ENCODE measurements around the gene E2F4. TPM values are rescaled to one million over a fixed set of nuclear protein-coding genes. Genes with fewer than 3 reads are reported as not detected.

E2F4 gene
- total RNA-seq, 4 donors from 2014 or later: 84.9 to 156 (median 107) TPM

GRCh38 chr16:67199808-67200198 is 7.8 kb downstream of the E2F4 start:
- TF ChIP-seq CTCF (IDR thresholded peaks at IDR 0.05): no peak
- ATAC-seq (ENCODE audit: low FRiP score) (no peak), DNase-seq (ENCODE audit: low spot score) (no peak)

- DNase-seq (ENCODE audit: low spot score): no peak
- no peak for ATAC-seq (ENCODE audit: low FRiP score)
- no peak for TF ChIP-seq CTCF (IDR thresholded peaks at IDR 0.05)
Observed at GRCh38 chr16:67200491-67200890, 8.5 kb downstream of the E2F4 start.

GRCh38 chr16:67201411-67202345 is 9.7 kb downstream of the E2F4 start:
- DNase-seq (ENCODE audit: low spot score): no peak
- no peak for TF ChIP-seq CTCF (IDR thresholded peaks at IDR 0.05)
- ATAC-seq (ENCODE audit: low FRiP score): no peak

GRCh38 chr16:67202426-67202825 is 10.5 kb downstream of the E2F4 start:
- DNase-seq (ENCODE audit: low spot score) (no peak), ATAC-seq (ENCODE audit: low FRiP score) (no peak)
- TF ChIP-seq CTCF (IDR thresholded peaks at IDR 0.05): no peak

GRCh38 chr16:67202956-67203493 is 11.1 kb downstream of the E2F4 start:
- ATAC-seq (ENCODE audit: low FRiP score) (no peak), DNase-seq (ENCODE audit: low spot score) (no peak)
- TF ChIP-seq CTCF (IDR thresholded peaks at IDR 0.05): no peak

- DNase-seq (ENCODE audit: low spot score) (no peak), ATAC-seq (ENCODE audit: low FRiP score) (no peak)
- TF ChIP-seq CTCF (IDR thresholded peaks at IDR 0.05): no peak
Observed at GRCh38 chr16:67204076-67204475, 12.1 kb downstream of the E2F4 start.

Measured in omental fat pad (tissue), 4 donors.